Measurements from ENCODE around the gene VSIG8. TPM values are rescaled to one million over a fixed set of nuclear protein-coding genes. Genes with fewer than 3 reads are reported as not detected.

The VSIG8 gene
- total RNA-seq, 6 donors from 2014 or later, result 0.34 TPM; not detected in 5

GRCh38 chr1:159849626-159850366, 12.7 kb downstream of the VSIG8 start:
- WGBS, 2 donors, result 39 to 45% methylated on average over 2 of the region's 2 CpGs

GRCh38 chr1:159848326-159848725, 14.1 kb downstream of the VSIG8 start:
- no peaks in the 10 kb centered on the region for H3K27me3 ChIP-seq
- ATAC-seq (ENCODE audit: low FRiP score in 2 of 2), result no peak
- TF ChIP-seq CTCF (IDR thresholded peaks at IDR 0.05), result no peak
- TF ChIP-seq EP300 (IDR thresholded peaks at IDR 0.05), result no peak
- no peak for TF ChIP-seq POLR2AphosphoS5 (IDR thresholded peaks at IDR 0.05)
- TF ChIP-seq POLR2A (IDR thresholded peaks at IDR 0.05), result no peak
- WGBS, 2 donors, result 43 to 72% methylated on average over 3 of the region's 3 CpGs
- H3K36me3 ChIP-seq, result no peaks in the 10 kb centered on the region
- DNase-seq, result no peak
- peaks cover 2 to 8% (median 5%) of the 10 kb centered on the region in 4 donors for H3K4me1 ChIP-seq
- no peak overlapping the region for H3K4me3 ChIP-seq
- H3K27ac ChIP-seq, result no peak overlapping the region
- H3K9me3 ChIP-seq, result no peaks in the 10 kb centered on the region

More at GRCh38 chr1:159849626-159850366, 12.7 kb downstream of the VSIG8 start:
- TF ChIP-seq POLR2A (IDR thresholded peaks at IDR 0.05) (no peak), POLR2AphosphoS5 (IDR thresholded peaks at IDR 0.05) (no peak), CTCF (IDR thresholded peaks at IDR 0.05) (no peak), EP300 (IDR thresholded peaks at IDR 0.05) (no peak)
- DNase-seq (no peak), ATAC-seq (ENCODE audit: low FRiP score in 2 of 2) (no peak)
- no peaks in the 10 kb centered on the region for H3K36me3 ChIP-seq
- H3K27ac ChIP-seq, result no peak overlapping the region
- H3K4me1 ChIP-seq, result peaks cover 10 to 17% (median 13%) of the 10 kb centered on the region in 4 donors
- no peak overlapping the region for H3K4me3 ChIP-seq
- H3K9me3 ChIP-seq, result no peaks in the 10 kb centered on the region
- H3K27me3 ChIP-seq, result no peaks in the 10 kb centered on the region

- H3K36me3 ChIP-seq, result no peaks in the 10 kb centered on the region
- H3K27ac ChIP-seq, result no peak overlapping the region
- no peak overlapping the region for H3K4me3 ChIP-seq
- H3K27me3 ChIP-seq, result no peaks in the 10 kb centered on the region
- H3K4me1 ChIP-seq, result peaks cover 0 to 8% (median 2%) of the 10 kb centered on the region in 4 donors
- ATAC-seq (ENCODE audit: low FRiP score in 2 of 2), result no peak
- H3K9me3 ChIP-seq, result no peaks in the 10 kb centered on the region
- no peak for TF ChIP-seq EP300 (IDR thresholded peaks at IDR 0.05)
- TF ChIP-seq POLR2A (IDR thresholded peaks at IDR 0.05), result no peak
- TF ChIP-seq POLR2AphosphoS5 (IDR thresholded peaks at IDR 0.05), result no peak
- TF ChIP-seq CTCF (IDR thresholded peaks at IDR 0.05), result no peak
- no peak for DNase-seq
- WGBS, 2 donors, result 64 to 75% methylated on average over 4 of the region's 4 CpGs
Measured at GRCh38 chr1:159847231-159847630, 15.2 kb downstream of the VSIG8 start.

- WGBS, 2 donors, result 68 to 73% methylated on average over 10 to 13 of the region's 13 CpGs
- H3K4me1 ChIP-seq, result peaks cover 0 to 8% (median 2%) of the 10 kb centered on the region in 4 donors
- no peak overlapping the region for H3K4me3 ChIP-seq
- no peaks in the 10 kb centered on the region for H3K36me3 ChIP-seq
- TF ChIP-seq CTCF (IDR thresholded peaks at IDR 0.05) (no peak), EP300 (IDR thresholded peaks at IDR 0.05) (no peak), POLR2A (IDR thresholded peaks at IDR 0.05) (no peak), POLR2AphosphoS5 (IDR thresholded peaks at IDR 0.05) (no peak)
- no peaks in the 10 kb centered on the region for H3K9me3 ChIP-seq
- no peak for DNase-seq
- no peak for ATAC-seq (ENCODE audit: low FRiP score in 2 of 2)
- no peaks in the 10 kb centered on the region for H3K27me3 ChIP-seq
- H3K27ac ChIP-seq, result no peak overlapping the region
Measured at GRCh38 chr1:159845751-159846629, 16.5 kb downstream of the VSIG8 start.

Measured in upper lobe of left lung (tissue), 6 donors.